Tibial nerve (tissue), 4 donors: ENCODE data around the gene DUS3L. TPM values are rescaled to one million over a fixed set of nuclear protein-coding genes. Genes with fewer than 3 reads are reported as not detected.

Experiments
- DNase-seq, 2 donors: peaks; one replicate each; pipeline ENCODE4 v3.0.0-alpha.2; 2019; ENCODE audit warnings: low spot score in 2 of 2
- H3K27ac ChIP-seq, 4 donors: fragments of 200-600 bp; sonication (generic) in 3 of 4; one replicate each; pipeline ENCODE4 v1.5.1; 2017 to 2019; ENCODE audit warnings: mild to moderate bottlenecking in 1 of 4
- H3K27me3 ChIP-seq, 2 donors: fragments of 200-600 bp; sonication (generic) in 1 of 2; one replicate each; pipeline versions ENCODE4 v1.5.1 to v1.6.0; 2017 to 2019
- H3K36me3 ChIP-seq, 3 donors: fragments of 200-600 bp; sonication (generic); one replicate each; pipeline ENCODE4 v1.5.1; 2018 to 2019
- H3K4me1 ChIP-seq, 4 donors: fragments of 200-600 bp; sonication (generic) in 3 of 4; one replicate each; pipeline ENCODE4 v1.5.1; 2017 to 2019
- H3K4me3 ChIP-seq, 4 donors: fragments of 200-600 bp; sonication (generic) in 3 of 4; one replicate each; pipeline ENCODE4 v1.5.1; 2017 to 2019; ENCODE audit warnings: mild to moderate bottlenecking in 1 of 4, moderate library complexity in 1 of 4
- H3K9me3 ChIP-seq, 4 donors: fragments of 200-600 bp; sonication (generic) in 3 of 4; one replicate each; pipeline ENCODE4 v1.5.1; 2017 to 2019
- EP300 ChIP-seq, 2 donors: sonication (generic); formaldehyde crosslinking; IDR thresholded peaks; one replicate each; pipeline ENCODE4 v1.6.1; 2017; ENCODE audit warnings: antibody characterized with exemption in 2 of 2, mild to moderate bottlenecking in 1 of 2
- POLR2A ChIP-seq, 2 donors: fragments of 450-650 bp; IDR thresholded peaks; one replicate each; pipeline ENCODE4 v1.6.1; 2017; ENCODE audit warnings: antibody characterized with exemption in 2 of 2, mild to moderate bottlenecking in 2 of 2, moderate library complexity in 2 of 2
- WGBS, 2 donors: methylation state at CpG; one replicate each; pipeline ENCODE4 v1.1.5; 2018; 5-methylcytosine and 5-hydroxymethylcytosine counted together
- total RNA-seq, 4 donors: library from RNA; depleted of rRNA; stranded (reverse); fragments of >200 nt; gene quantifications; one replicate each; pipeline ENCODE4 v1.1.0, GENCODE V29; 2016
- TF ChIP-seq, protein P1 (sequence below), 5 experiments: fragments of 200-600 bp in 3 of 5; fragments of 450-650 bp in 2 of 5; sonication (generic) in 3 of 5; IDR thresholded peaks; one replicate each; pipeline ENCODE4 v1.5.1; 2016 to 2019; ENCODE audit warnings: antibody characterized with exemption in 5 of 5, mild to moderate bottlenecking in 3 of 5, moderate library complexity in 2 of 5

The DUS3L gene
- total RNA-seq, 4 donors from 2014 or later: 33.2 to 75.9 (median 54.2) TPM

DNA sequence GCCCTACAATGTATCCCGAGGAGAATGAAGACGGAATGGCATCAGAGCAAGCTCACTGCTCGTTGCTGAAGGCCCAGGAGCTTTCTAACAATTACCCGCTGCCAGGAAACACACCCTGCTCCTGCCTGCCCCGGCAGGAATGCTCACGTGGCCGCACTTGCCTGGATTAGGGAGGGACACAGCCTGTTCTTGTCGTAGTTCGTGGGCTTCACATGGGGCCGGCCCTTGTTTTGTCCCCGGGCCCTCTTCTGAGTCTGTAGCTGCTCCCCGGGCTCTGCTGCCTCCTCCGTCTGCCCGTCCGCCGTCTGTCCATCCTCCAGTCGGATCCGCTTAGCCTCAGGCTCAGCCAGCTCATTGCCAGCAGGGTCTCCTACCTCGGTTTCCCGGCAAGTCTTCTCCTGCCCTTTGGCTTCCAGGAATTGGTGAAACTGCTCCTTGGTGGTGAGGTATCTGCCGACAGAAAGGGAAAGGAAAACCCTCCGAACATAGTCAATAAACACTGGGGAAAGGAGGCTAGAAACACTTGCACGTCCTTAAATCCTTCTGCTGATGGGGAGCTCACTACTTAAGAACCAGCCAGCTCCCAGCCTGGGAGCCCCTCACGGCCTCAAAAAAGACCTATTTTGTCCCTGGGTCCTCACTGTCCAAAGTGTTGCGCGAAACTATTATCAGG, 941 bp downstream of the DUS3L start:
- WGBS, 2 donors: 76 to 83% methylated on average over 26 of the region's 26 CpGs
- DNase-seq: no peak
- H3K27ac ChIP-seq: peak overlapping the region; percentile 94 to 98 (median 96)
- peaks cover 0 to 9% (median 2%) of the 10 kb centered on the region in 4 donors for H3K4me1 ChIP-seq
- H3K4me3 ChIP-seq: peak overlapping the region; percentile 63 to 86 (median 78)
- H3K36me3 ChIP-seq: peaks cover 3 to 51% (median 21%) of the 10 kb centered on the region in 3 donors
- H3K27me3 ChIP-seq: no peaks in the 10 kb centered on the region
- TF ChIP-seq EP300 (IDR thresholded peaks at IDR 0.05): no peak
- TF ChIP-seq, protein P1, sequence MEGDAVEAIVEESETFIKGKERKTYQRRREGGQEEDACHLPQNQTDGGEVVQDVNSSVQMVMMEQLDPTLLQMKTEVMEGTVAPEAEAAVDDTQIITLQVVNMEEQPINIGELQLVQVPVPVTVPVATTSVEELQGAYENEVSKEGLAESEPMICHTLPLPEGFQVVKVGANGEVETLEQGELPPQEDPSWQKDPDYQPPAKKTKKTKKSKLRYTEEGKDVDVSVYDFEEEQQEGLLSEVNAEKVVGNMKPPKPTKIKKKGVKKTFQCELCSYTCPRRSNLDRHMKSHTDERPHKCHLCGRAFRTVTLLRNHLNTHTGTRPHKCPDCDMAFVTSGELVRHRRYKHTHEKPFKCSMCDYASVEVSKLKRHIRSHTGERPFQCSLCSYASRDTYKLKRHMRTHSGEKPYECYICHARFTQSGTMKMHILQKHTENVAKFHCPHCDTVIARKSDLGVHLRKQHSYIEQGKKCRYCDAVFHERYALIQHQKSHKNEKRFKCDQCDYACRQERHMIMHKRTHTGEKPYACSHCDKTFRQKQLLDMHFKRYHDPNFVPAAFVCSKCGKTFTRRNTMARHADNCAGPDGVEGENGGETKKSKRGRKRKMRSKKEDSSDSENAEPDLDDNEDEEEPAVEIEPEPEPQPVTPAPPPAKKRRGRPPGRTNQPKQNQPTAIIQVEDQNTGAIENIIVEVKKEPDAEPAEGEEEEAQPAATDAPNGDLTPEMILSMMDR (IDR thresholded peaks at IDR 0.05): no peak
- no peak for TF ChIP-seq POLR2A (IDR thresholded peaks at IDR 0.05)
- H3K9me3 ChIP-seq: no peaks in the 10 kb centered on the region

DNA sequence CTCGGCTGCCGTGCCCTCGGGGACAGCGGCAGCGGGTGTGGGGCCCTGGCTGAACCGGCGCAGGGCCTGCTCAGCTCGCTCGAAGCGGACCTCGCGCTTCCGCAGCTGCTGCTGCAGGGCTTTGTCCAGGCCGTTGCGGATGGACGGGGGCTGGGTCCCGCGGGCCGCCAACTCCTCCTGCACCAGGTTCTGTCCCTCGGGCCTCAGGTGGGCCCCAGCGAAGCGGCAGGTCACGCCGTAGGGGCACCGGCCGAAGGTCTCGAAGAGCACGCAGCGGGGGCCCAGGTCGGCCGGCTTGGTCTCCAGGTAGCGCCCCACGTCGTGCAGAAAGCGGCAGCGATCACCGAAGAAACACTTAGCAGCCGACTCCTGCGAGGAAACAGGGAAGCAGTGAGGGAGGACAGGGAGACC, 1.6 kb downstream of the DUS3L start:
- no peak for DNase-seq
- Histone ChIP-seq H3K4me3 (no peak overlapping the region), H3K4me1 (peaks cover 0 to 9% (median 2%) of the 10 kb centered on the region in 4 donors), H3K27ac (no peak overlapping the region), H3K9me3 (no peaks in the 10 kb centered on the region), H3K36me3 (peaks cover 3 to 57% (median 21%) of the 10 kb centered on the region in 3 donors), H3K27me3 (no peaks in the 10 kb centered on the region)
- TF ChIP-seq, protein P1 (IDR thresholded peaks at IDR 0.05): no peak
- TF ChIP-seq POLR2A (IDR thresholded peaks at IDR 0.05) (no peak), EP300 (IDR thresholded peaks at IDR 0.05) (no peak)
- 94 to 96% methylated on average over 33 to 36 of the region's 39 CpGs for WGBS, 2 donors

DNA sequence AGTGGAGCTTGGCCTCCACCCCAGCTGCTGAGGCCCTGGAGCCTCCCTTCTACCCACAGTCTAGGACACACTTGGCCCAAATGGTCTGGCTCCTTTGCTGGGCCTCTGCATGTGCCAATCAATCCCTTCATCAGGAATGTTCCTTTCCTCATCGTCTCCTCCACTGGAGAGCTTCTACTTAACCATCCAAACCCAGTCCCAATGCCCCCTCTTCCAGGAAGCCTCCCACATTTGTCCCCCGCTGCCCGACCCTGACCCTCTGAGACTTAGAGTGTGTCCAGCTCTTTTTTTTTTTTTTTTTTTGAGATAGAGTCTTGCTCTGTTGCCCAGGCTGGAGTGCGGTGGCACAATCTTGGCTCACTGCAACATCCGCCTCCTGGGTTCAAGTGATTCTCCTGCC, 2.5 kb downstream of the DUS3L start:
- H3K27me3 ChIP-seq: no peaks in the 10 kb centered on the region
- no peak overlapping the region for H3K27ac ChIP-seq
- no peaks in the 10 kb centered on the region for H3K9me3 ChIP-seq
- H3K4me3 ChIP-seq: no peak overlapping the region
- 92 to 95% methylated on average over 5 of the region's 5 CpGs for WGBS, 2 donors
- no peak for DNase-seq
- peaks cover 3 to 67% (median 21%) of the 10 kb centered on the region in 3 donors for H3K36me3 ChIP-seq
- peaks cover 0 to 9% (median 2%) of the 10 kb centered on the region in 4 donors for H3K4me1 ChIP-seq
- no peak for TF ChIP-seq EP300 (IDR thresholded peaks at IDR 0.05)
- TF ChIP-seq POLR2A (IDR thresholded peaks at IDR 0.05): no peak
- TF ChIP-seq, protein P1 (IDR thresholded peaks at IDR 0.05): no peak

- no peak for DNase-seq
- Histone ChIP-seq H3K4me3 (no peak overlapping the region), H3K27me3 (no peaks in the 10 kb centered on the region), H3K9me3 (no peaks in the 10 kb centered on the region), H3K36me3 (peaks cover 3 to 73% (median 21%) of the 10 kb centered on the region in 3 donors), H3K27ac (no peak overlapping the region), H3K4me1 (peaks cover 0 to 9% (median 2%) of the 10 kb centered on the region in 4 donors)
- 90 to 96% methylated on average over 15 to 33 of the region's 39 CpGs for WGBS, 2 donors
- TF ChIP-seq, protein P1 (IDR thresholded peaks at IDR 0.05): no peak
- TF ChIP-seq EP300 (IDR thresholded peaks at IDR 0.05): no peak
- TF ChIP-seq POLR2A (IDR thresholded peaks at IDR 0.05): no peak
These were observed 3.4 kb downstream of the DUS3L start for GRCh38 chr19:5787409-5788182.
